Measurements from ENCODE around the gene C2CD4D.
A peak's percentile ranks its signal among the peaks of the same experiment; 100 is the strongest.

C2CD4D gene

GRCh38 chr1:151839457-151840403 lies at the start of gene C2CD4D:
TSS of gene C2CD4D (minus strand) at chr1:151839820. CDS start at chr1:151838989, 831 bp downstream.
- H3F3A ChIP-seq (ENCODE audit: insufficient read depth, low read length) = peaks cover 21% of the 10 kb centered on the region
- peak; percentile 88 for DNase-seq
- H3K4me1 ChIP-seq (ENCODE audit: low read length) = peaks cover 29% of the 10 kb centered on the region
- H3K27ac ChIP-seq (ENCODE audit: low read length) = peak within 1 kb of the TSS; percentile 47; the same call in 1 of the 2 replicates
- no peaks in the 10 kb centered on the region for H3K27me3 ChIP-seq (replicated peaks; ENCODE audit: insufficient read depth, low read length)
- TF ChIP-seq EZH2phosphoT487 (IDR thresholded peaks at IDR 0.05; ENCODE audit: low read length) = no peak
- peak; percentile 27 for TF ChIP-seq CTCF (IDR thresholded peaks at IDR 0.05; ENCODE audit: low read length)
- H3K4me2 ChIP-seq (ENCODE audit: low read depth, low read length) = peak within 1 kb of the TSS; percentile 92
- peak within 1 kb of the TSS; percentile 92 for H2AFZ ChIP-seq (ENCODE audit: low read length)
- H3K9me2 ChIP-seq (replicated peaks; ENCODE audit: insufficient read depth, low read length) = no peaks in the 10 kb centered on the region
- H3K9me3 ChIP-seq (replicated peaks; ENCODE audit: insufficient read depth, low read length) = no peaks in the 10 kb centered on the region
- H4K20me1 ChIP-seq (ENCODE audit: insufficient read depth, low read length) = no peaks in the 10 kb centered on the region
- H3K4me3 ChIP-seq (ENCODE audit: low read length) = peak within 1 kb of the TSS; percentile 75
- no peaks in the 10 kb centered on the region for H3K79me2 ChIP-seq (ENCODE audit: low read length)
- peak within 1 kb of the TSS; percentile 66 for H3K9ac ChIP-seq (ENCODE audit: low read length)
- H3K36me3 ChIP-seq (replicated peaks; ENCODE audit: insufficient read depth, low read length) = no peaks in the 10 kb centered on the region

- Histone ChIP-seq H3K27me3 (replicated peaks; ENCODE audit: insufficient read depth, low read length) (no peaks in the 10 kb centered on the region), H3K36me3 (replicated peaks; ENCODE audit: insufficient read depth, low read length) (0 out of 2 replicates have a peak, but pooled peaks cover 5% of the 10 kb centered on the region), H3K9me2 (replicated peaks; ENCODE audit: insufficient read depth, low read length) (no peaks in the 10 kb centered on the region), H3K79me2 (ENCODE audit: low read length) (no peaks in the 10 kb centered on the region), H2AFZ (ENCODE audit: low read length) (no peak overlapping the region), H3K4me3 (ENCODE audit: low read length) (no peak overlapping the region), H3K9me3 (replicated peaks; ENCODE audit: insufficient read depth, low read length) (no peaks in the 10 kb centered on the region), H4K20me1 (ENCODE audit: insufficient read depth, low read length) (no peaks in the 10 kb centered on the region), H3F3A (ENCODE audit: insufficient read depth, low read length) (no peaks in the 10 kb centered on the region), H3K9ac (ENCODE audit: low read length) (no peak overlapping the region), H3K4me2 (ENCODE audit: low read depth, low read length) (no peak overlapping the region), H3K4me1 (ENCODE audit: low read length) (no peaks in the 10 kb centered on the region), H3K27ac (ENCODE audit: low read length) (no peak overlapping the region)
- DNase-seq = peak; percentile 47
- TF ChIP-seq EZH2 (optimal IDR thresholded peaks at IDR 0.05; ENCODE audit: low read depth, low read length) = no peak
- peak; percentile 59 for TF ChIP-seq CTCF (IDR thresholded peaks at IDR 0.05; ENCODE audit: low read length)
Observed at GRCh38 chr1:151888972-151889570, 49.5 kb upstream of the C2CD4D start.

- no peaks in the 10 kb centered on the region for H3K9me3 ChIP-seq (replicated peaks; ENCODE audit: insufficient read depth, low read length)
- H3K9me2 ChIP-seq (replicated peaks; ENCODE audit: insufficient read depth, low read length) = no peaks in the 10 kb centered on the region
- no peaks in the 10 kb centered on the region for H3K4me1 ChIP-seq (ENCODE audit: low read length)
- H3K27me3 ChIP-seq (replicated peaks; ENCODE audit: insufficient read depth, low read length) = no peaks in the 10 kb centered on the region
- no peaks in the 10 kb centered on the region for H3K36me3 ChIP-seq (replicated peaks; ENCODE audit: insufficient read depth, low read length)
- no peak overlapping the region for H3K4me3 ChIP-seq (ENCODE audit: low read length)
- no peak overlapping the region for H3K27ac ChIP-seq (ENCODE audit: low read length)
- TF ChIP-seq EZH2phosphoT487 (IDR thresholded peaks at IDR 0.05; ENCODE audit: low read length) = no peak
- TF ChIP-seq CTCF (IDR thresholded peaks at IDR 0.05; ENCODE audit: low read length) = no peak
- TF ChIP-seq EZH2 (optimal IDR thresholded peaks at IDR 0.05; ENCODE audit: low read depth, low read length) = no peak
- no peak overlapping the region for H3K4me2 ChIP-seq (ENCODE audit: low read depth, low read length)
- no peaks in the 10 kb centered on the region for H3F3A ChIP-seq (ENCODE audit: insufficient read depth, low read length)
- no peaks in the 10 kb centered on the region for H4K20me1 ChIP-seq (ENCODE audit: insufficient read depth, low read length)
- H3K9ac ChIP-seq (ENCODE audit: low read length) = no peak overlapping the region
- no peak overlapping the region for H2AFZ ChIP-seq (ENCODE audit: low read length)
- no peaks in the 10 kb centered on the region for H3K79me2 ChIP-seq (ENCODE audit: low read length)
- DNase-seq = no peak
Observed at GRCh38 chr1:151887028-151887427, 47.4 kb upstream of the C2CD4D start.

Measured in MM.1S (cell line).